GM12873 (cell line): ENCODE measurements around the gene CYP21A2.

Source experiments
- CTCF ChIP-seq: IDR thresholded peaks from 2 replicates; pipeline ENCODE4 v1.5.1; 2012; ENCODE audit warnings: low read depth, mild to moderate bottlenecking, moderate library complexity, low read length, control low read depth; ENCODE audit not compliant: insufficient read depth; ENCODE audit errors: missing control alignments

CYP21A2 gene

GRCh38 chr6:32068867-32069266 is 30.7 kb downstream of the CYP21A2 start:
- TF ChIP-seq CTCF, result no peak

DNA sequence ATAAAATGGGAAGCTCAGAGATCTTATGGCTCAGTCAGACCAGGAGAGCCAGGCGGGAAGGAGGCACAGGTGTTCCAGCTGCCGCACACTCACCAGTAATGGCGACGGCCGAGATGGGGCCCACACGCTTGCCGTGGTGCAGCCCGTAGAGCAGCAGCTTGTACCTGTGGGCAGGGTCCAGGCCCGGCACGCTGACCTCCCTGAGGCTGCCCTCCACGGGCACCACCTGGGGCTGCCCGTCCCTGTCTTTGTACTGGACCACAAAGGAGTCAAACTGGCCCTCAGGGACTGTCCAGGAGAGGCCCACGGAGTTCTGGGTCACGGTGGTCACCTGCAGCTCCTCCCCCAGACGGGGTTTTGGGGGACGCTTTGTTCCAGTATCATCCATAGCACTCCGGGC is 31.2 kb downstream of the CYP21A2 start:
- TF ChIP-seq CTCF, result no peak

DNA sequence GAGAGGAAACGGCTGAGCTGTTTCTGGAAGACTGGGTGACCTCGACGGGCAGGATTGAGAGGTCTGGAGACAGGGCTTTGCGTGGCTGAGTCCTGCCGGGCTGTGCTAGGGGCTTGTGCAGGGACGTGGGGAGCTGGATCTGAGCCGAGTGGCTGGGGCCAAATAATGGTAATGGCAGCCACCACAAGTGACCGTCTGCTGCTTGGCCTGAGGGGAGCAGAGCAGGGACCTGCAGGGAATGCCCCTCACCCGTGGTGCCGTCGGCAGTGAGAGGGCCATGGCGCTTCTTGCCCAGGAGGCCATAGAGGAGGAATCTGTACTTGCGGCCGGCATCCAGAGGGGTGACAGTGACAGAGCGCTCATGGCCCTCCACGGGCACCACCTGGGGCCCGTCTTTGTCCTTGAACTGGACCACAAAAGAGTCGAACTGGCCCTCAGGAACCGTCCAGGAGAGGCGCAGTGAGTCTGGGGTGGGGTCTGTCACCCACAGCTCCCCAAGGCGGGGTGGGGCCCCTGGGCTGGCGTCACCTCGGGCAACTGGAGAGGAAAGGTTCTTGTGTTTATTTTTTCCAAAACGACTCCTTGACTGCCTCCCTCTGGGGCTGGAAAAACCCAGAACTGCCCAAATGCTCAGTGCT is 31.8 kb downstream of the CYP21A2 start:
- no peak for TF ChIP-seq CTCF

DNA sequence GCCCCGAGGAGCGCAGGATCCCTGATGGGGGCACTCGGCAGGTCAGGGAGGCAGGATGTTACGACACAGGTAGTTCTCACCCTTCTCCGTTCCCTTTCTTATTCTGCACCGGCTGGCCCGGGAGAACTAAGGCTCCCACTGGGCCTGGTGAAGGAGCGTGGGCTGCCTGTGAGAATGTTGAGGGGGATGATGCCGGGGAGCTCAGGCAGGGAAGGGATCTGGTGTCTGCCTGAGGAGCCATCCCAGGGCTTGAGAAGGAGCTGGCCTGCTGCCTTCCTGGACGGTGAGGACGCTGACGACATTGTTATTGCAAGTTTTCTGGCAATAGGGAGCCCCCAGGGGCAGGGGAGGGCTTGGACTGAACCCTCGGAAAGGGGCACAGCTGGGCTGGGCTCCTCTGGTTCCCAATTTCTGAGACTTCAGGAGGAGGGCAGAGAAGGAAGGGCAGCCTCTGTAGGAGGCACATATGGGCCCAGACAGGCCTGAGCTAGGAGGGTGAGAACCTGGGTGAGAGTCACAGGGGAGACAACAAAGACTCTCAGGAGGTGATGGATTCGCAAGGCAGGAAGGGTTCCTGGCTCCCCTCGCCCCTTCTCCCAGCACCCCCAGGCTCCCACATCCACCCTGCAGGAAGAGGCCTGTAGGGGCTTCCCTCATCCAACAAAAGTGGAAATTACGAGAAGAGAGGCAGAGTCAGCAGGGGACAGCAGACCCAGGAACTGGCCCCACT is 32.8 kb downstream of the CYP21A2 start:
- TF ChIP-seq CTCF, result no peak

- TF ChIP-seq CTCF, result no peak
Measured at GRCh38 chr6:32073101-32073500, 34.9 kb downstream of the CYP21A2 start.

GRCh38 chr6:32073613-32074012 is 35.4 kb downstream of the CYP21A2 start:
- no peak for TF ChIP-seq CTCF

DNA sequence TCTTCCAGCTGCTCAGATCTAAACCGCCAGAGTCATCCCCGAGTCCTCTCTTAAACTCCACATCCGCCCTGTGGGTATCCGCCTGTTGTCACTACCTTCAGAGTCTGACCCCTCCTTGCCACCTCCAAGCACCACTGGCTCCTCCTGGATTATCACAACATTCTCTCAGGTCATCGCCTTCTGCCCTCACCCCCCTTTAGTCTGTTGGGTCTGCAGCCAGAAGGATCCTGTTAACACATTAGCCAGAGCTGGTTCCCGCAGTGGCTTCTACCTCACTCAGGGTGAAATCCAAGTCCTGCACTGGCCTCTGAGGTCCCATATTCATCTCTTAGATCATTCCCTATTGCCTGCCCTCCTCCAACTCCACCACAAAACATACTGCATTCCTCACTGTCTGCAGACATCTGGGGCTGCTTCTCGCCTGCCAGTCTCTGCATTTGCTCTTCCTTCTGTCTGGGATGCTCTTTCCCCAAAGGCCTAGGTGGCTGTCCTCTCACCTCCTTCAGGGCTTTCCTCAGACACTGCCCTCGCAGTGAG is 36.8 kb downstream of the CYP21A2 start:
- no peak for TF ChIP-seq CTCF
